T1000 (cell line): Measurements from ENCODE around the gene BPIFB2.

Experiments
- DNase-seq: peaks from one replicate; lab custom pipeline; 2025; ENCODE audit warnings: mixed read lengths; lab: John Stamatoyannopoulos, UW

Gene BPIFB2

GRCh38 chr20:33008336-33009213, 1.1 kb downstream of the BPIFB2 start:
- no peak for DNase-seq

GRCh38 chr20:33009214-33010132, 2.0 kb downstream of the BPIFB2 start:
- DNase-seq, result no peak

GRCh38 chr20:33010133-33010504, 2.6 kb downstream of the BPIFB2 start:
- DNase-seq, result no peak

GRCh38 chr20:33010674-33011449, 3.4 kb downstream of the BPIFB2 start:
- no peak for DNase-seq

GRCh38 chr20:33012327-33013189, 5.1 kb downstream of the BPIFB2 start:
- DNase-seq, result no peak

- no peak for DNase-seq
Measured at GRCh38 chr20:33013701-33014326, 6.3 kb downstream of the BPIFB2 start.

- no peak for DNase-seq
Measured at GRCh38 chr20:33014336-33015113, 7.0 kb downstream of the BPIFB2 start.

GRCh38 chr20:33015114-33015484, 7.6 kb downstream of the BPIFB2 start:
- DNase-seq, result no peak

GRCh38 chr20:33015700-33016580, 8.4 kb downstream of the BPIFB2 start:
- DNase-seq, result no peak

GRCh38 chr20:33016581-33017109, 9.1 kb downstream of the BPIFB2 start:
- DNase-seq, result no peak

- no peak for DNase-seq
Measured at GRCh38 chr20:33017542-33017941, 10.0 kb downstream of the BPIFB2 start.

- DNase-seq, result no peak
Measured at GRCh38 chr20:33018169-33018931, 10.8 kb downstream of the BPIFB2 start.

- DNase-seq, result no peak
Measured at GRCh38 chr20:33019465-33020277, 12.2 kb downstream of the BPIFB2 start.

GRCh38 chr20:33020278-33021161, 13.0 kb downstream of the BPIFB2 start:
- no peak for DNase-seq

GRCh38 chr20:33021879-33022278, 14.4 kb downstream of the BPIFB2 start:
- DNase-seq, result no peak

- no peak for DNase-seq
Measured at GRCh38 chr20:33022289-33022688, 14.8 kb downstream of the BPIFB2 start.
